Measurements from ENCODE around the gene RPS6KA2. TPM values are rescaled to one million over a fixed set of nuclear protein-coding genes. Genes with fewer than 3 reads are reported as not detected.

Gene RPS6KA2
- total RNA-seq, 1 experiment from 2014 or later, result 7.2 TPM

DNA sequence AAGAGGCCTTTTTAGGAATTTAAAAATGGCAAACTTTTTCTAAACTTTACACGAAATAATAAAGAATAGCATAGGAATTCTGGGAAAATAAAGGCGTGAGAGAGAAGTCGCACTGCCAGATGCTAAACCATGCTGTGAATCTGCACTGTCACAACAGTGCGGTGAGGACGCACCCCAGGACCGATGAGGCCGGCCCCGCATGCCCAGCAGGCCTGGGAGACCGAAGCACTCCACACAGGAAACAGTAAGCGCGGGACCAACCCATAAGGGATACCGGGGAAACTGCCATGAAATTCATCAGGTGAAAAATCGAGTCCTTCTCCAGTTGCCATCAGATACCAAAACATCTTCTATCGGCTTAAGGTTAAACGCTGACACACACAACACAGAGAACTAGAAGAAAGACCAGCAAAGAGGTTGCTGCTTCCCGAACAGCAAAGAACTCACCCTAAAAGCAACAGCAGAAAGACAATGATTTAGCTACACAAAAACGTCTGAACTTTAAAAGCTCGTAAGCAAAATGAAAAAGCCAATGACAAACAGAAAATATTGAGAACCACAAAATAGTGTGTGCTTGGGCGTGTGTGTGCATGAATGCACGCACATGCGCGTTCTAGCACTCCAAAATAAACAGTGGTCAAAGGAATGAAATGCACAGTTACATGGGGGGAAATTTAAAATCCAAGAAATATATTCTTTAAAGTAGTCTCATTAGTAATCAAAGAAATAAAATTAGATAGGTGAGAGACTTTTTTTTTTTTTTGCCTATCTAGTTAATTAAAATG is 55.9 kb downstream of the RPS6KA2 start:
- no peak overlapping the region for H3K9ac ChIP-seq (ENCODE audit: low read length)
- DNase-seq, result no peak
- no peaks in the 10 kb centered on the region for H3K36me3 ChIP-seq (ENCODE audit: insufficient read depth, low read length)
- no peak overlapping the region for H3K4me3 ChIP-seq (ENCODE audit: low read length)
- H3K79me2 ChIP-seq (ENCODE audit: low read length), result no peaks in the 10 kb centered on the region
- no peaks in the 10 kb centered on the region for H3K9me3 ChIP-seq (ENCODE audit: low read length)
- no peak overlapping the region for H2AFZ ChIP-seq (ENCODE audit: low read length)
- no peaks in the 10 kb centered on the region for H3K9me2 ChIP-seq (replicated peaks; ENCODE audit: insufficient read depth, low read length)
- H4K20me1 ChIP-seq (ENCODE audit: insufficient read depth, low read depth, low read length), result no peaks in the 10 kb centered on the region
- no peak overlapping the region for H3K27ac ChIP-seq (ENCODE audit: low read length)
- no peak overlapping the region for H3K4me2 ChIP-seq (ENCODE audit: low read depth, low read length, poor library complexity, severe bottlenecking)
- peaks cover 48% of the 10 kb centered on the region for H3K4me1 ChIP-seq (ENCODE audit: low read length)
- no peaks in the 10 kb centered on the region for H3K27me3 ChIP-seq (ENCODE audit: low read length)

DNA sequence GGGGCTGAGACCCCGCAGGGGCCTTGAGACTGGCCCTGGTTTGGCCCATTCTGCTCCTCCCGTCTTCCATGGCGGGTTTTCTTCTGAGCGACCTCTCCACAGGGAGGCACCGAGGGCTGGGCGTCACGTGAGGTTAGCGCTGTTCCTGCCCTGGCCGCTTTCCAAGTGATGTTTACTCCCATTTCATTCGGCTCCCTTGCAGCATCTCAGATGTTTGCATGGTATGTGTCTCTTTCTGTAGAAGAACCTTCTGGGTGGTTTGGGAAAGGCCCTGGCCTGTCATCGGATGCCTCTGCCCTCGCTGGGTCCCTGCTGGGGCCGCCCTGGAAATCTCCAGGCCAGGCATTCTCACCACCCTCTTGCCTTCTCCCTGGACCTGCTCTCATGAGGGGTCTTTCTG is 57.8 kb downstream of the RPS6KA2 start:
- no peak overlapping the region for H2AFZ ChIP-seq (ENCODE audit: low read length)
- H3K27ac ChIP-seq (ENCODE audit: low read length), result no peak overlapping the region
- no peak overlapping the region for H3K4me3 ChIP-seq (ENCODE audit: low read length)
- no peaks in the 10 kb centered on the region for H3K9me3 ChIP-seq (ENCODE audit: low read length)
- no peaks in the 10 kb centered on the region for H3K27me3 ChIP-seq (ENCODE audit: low read length)
- H3K4me1 ChIP-seq (ENCODE audit: low read length), result peaks cover 46% of the 10 kb centered on the region
- no peak overlapping the region for H3K4me2 ChIP-seq (ENCODE audit: low read depth, low read length, poor library complexity, severe bottlenecking)
- no peaks in the 10 kb centered on the region for H3K9me2 ChIP-seq (replicated peaks; ENCODE audit: insufficient read depth, low read length)
- no peak for DNase-seq
- H3K79me2 ChIP-seq (ENCODE audit: low read length), result no peaks in the 10 kb centered on the region
- H3K9ac ChIP-seq (ENCODE audit: low read length), result no peak overlapping the region
- H4K20me1 ChIP-seq (ENCODE audit: insufficient read depth, low read depth, low read length), result no peaks in the 10 kb centered on the region
- H3K36me3 ChIP-seq (ENCODE audit: insufficient read depth, low read length), result no peaks in the 10 kb centered on the region

DNA sequence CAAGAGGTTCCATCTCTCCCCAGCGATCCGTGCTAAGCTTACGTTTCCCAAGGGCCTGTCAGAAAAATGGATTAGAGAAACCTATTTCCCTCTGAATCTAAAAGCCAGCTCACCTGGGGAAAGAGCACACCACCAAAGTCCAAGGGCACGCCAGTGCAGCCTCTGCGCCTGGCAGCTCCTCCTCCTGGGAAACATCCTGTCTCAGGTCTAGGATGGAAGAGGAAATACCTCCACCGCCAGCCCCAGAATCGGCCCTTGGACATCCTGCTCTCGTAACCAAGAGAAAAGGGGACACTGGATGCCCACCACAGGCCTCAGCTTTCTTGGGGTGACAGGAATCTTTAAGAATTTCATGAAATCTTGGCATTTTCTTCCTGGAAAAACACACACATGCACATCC is 59.2 kb downstream of the RPS6KA2 start:
- no peaks in the 10 kb centered on the region for H3K9me3 ChIP-seq (ENCODE audit: low read length)
- H3K36me3 ChIP-seq (ENCODE audit: insufficient read depth, low read length), result no peaks in the 10 kb centered on the region
- H3K79me2 ChIP-seq (ENCODE audit: low read length), result no peaks in the 10 kb centered on the region
- no peak overlapping the region for H3K27ac ChIP-seq (ENCODE audit: low read length)
- H3K9ac ChIP-seq (ENCODE audit: low read length), result no peak overlapping the region
- H3K4me1 ChIP-seq (ENCODE audit: low read length), result peaks cover 33% of the 10 kb centered on the region
- no peak for DNase-seq
- H3K4me2 ChIP-seq (ENCODE audit: low read depth, low read length, poor library complexity, severe bottlenecking), result no peak overlapping the region
- H3K9me2 ChIP-seq (replicated peaks; ENCODE audit: insufficient read depth, low read length), result no peaks in the 10 kb centered on the region
- no peak overlapping the region for H2AFZ ChIP-seq (ENCODE audit: low read length)
- no peak overlapping the region for H3K4me3 ChIP-seq (ENCODE audit: low read length)
- no peaks in the 10 kb centered on the region for H3K27me3 ChIP-seq (ENCODE audit: low read length)
- no peaks in the 10 kb centered on the region for H4K20me1 ChIP-seq (ENCODE audit: insufficient read depth, low read depth, low read length)

DNA sequence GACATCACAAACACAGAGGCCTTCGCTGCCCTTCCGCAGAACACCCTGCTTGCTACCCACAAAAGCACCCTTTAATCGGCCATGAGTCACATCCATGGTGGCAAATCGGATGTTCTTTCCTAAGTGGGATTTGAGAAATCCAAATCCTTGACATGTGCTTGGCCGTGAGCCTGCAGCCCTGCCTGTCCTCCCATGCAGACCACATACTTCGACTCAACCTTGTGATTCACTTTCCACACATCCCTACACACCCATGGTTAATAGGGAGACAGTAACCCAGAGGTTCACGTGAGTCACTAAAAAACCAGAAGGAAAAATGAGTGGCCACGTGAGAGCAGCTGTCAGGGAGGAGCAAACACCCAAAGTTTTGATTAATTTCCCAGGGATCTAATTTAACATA is 59.9 kb downstream of the RPS6KA2 start:
- H4K20me1 ChIP-seq (ENCODE audit: insufficient read depth, low read depth, low read length), result no peaks in the 10 kb centered on the region
- H3K27me3 ChIP-seq (ENCODE audit: low read length), result no peaks in the 10 kb centered on the region
- no peak overlapping the region for H3K4me3 ChIP-seq (ENCODE audit: low read length)
- H3K79me2 ChIP-seq (ENCODE audit: low read length), result no peaks in the 10 kb centered on the region
- no peak for DNase-seq
- no peak overlapping the region for H3K27ac ChIP-seq (ENCODE audit: low read length)
- H2AFZ ChIP-seq (ENCODE audit: low read length), result no peak overlapping the region
- no peaks in the 10 kb centered on the region for H3K9me3 ChIP-seq (ENCODE audit: low read length)
- no peak overlapping the region for H3K4me2 ChIP-seq (ENCODE audit: low read depth, low read length, poor library complexity, severe bottlenecking)
- no peaks in the 10 kb centered on the region for H3K9me2 ChIP-seq (replicated peaks; ENCODE audit: insufficient read depth, low read length)
- no peaks in the 10 kb centered on the region for H3K36me3 ChIP-seq (ENCODE audit: insufficient read depth, low read length)
- H3K9ac ChIP-seq (ENCODE audit: low read length), result no peak overlapping the region
- H3K4me1 ChIP-seq (ENCODE audit: low read length), result peaks cover 32% of the 10 kb centered on the region

DNA sequence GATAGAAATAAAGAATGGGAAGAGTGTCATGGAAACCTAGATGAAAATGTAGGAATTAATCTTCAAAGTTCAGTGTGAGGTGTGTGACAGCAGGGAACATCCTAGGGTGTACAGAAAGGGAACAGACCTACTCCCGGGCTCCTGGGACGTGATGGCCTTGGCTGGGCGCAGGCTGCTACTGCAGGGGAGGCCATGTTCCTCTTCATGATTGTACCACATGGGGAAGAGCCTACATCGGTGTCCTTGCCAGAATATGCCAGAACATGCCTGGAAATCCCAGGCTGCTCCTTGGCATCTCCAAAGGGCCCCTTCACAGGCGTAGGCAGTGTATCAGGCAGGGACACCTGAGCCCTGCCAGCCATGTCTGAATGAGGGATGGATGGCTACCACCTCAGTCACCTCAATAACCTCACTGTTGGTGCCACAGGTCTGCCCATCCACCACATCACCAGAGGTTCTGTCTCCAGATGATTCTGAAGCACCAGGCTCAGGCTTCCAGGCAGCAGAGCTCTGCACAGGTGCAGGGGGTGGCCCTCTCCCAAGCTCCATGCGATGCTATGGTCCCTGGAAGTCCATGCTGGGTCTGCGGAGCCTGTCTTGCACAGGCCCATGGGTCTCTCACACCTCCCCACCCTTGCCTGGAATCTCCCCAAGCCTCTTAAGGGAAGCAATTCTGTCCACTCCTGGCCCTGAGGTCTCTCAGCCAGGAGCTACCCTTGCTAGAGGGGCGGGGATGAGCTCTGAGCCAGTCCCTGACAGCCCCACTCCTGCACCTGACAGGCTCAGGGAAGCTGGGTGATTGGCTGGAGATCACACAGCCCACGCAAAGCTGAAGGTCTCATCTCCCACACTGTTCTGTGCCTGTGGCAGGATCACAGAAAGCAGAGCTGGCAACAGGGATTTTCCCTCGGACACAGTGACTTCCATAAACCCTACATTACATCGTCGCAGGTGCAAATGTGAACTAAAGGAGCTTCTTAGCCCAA is 60.7 kb downstream of the RPS6KA2 start:
- Histone ChIP-seq H3K4me3 (ENCODE audit: low read length) (no peak overlapping the region), H3K79me2 (ENCODE audit: low read length) (no peaks in the 10 kb centered on the region), H3K27ac (ENCODE audit: low read length) (no peak overlapping the region), H3K36me3 (ENCODE audit: insufficient read depth, low read length) (no peaks in the 10 kb centered on the region), H3K27me3 (ENCODE audit: low read length) (no peaks in the 10 kb centered on the region), H3K9me3 (ENCODE audit: low read length) (no peaks in the 10 kb centered on the region), H3K4me2 (ENCODE audit: low read depth, low read length, poor library complexity, severe bottlenecking) (no peak overlapping the region), H2AFZ (ENCODE audit: low read length) (no peak overlapping the region), H3K9me2 (replicated peaks; ENCODE audit: insufficient read depth, low read length) (no peaks in the 10 kb centered on the region), H4K20me1 (ENCODE audit: insufficient read depth, low read depth, low read length) (no peaks in the 10 kb centered on the region), H3K4me1 (ENCODE audit: low read length) (peaks cover 35% of the 10 kb centered on the region), H3K9ac (ENCODE audit: low read length) (no peak overlapping the region)
- DNase-seq, result no peak

DNA sequence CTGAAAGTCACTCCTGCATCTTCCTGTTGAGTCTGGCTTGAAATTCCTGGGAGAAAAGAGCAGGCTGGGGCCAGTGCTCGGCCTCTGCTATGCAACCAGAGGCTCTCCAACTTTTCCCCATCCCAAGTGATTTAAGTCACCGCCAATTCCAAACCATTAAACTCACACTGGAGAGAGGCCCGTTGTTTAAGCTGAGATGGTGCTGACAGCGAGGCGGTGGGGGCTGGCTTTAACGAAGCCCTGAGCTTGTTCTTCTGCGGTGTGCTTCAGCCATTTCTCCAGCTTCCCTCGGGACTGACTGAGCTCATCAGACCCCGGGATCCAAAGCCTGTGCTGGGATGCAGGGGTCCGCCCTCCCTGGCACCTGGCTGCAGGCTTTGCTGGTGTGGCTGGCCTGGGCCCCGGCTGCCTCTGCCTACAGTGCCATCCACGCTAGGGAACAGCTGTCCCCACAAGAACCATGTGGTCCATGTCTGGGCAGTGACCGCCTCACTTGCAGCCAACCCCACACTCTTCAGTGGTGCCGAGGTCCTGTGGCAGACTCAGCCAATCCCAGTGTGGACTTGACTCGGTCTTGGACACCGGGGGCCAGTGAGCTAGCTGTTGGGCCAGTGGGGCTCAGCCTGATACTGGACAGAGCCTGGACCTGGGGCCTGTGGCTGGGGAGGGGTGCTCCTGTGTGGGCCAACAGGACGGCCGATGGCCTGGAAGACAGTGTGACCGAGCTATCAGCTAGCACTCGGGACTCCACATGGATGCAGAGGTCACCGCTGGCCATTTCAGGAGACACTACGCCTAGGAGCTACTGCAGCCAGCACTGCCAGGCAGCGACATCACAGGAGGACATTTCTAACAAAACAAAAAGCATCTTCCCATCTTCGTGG is 61.7 kb downstream of the RPS6KA2 start:
- no peak overlapping the region for H2AFZ ChIP-seq (ENCODE audit: low read length)
- DNase-seq, result no peak
- H3K9me2 ChIP-seq (replicated peaks; ENCODE audit: insufficient read depth, low read length), result no peaks in the 10 kb centered on the region
- no peaks in the 10 kb centered on the region for H3K79me2 ChIP-seq (ENCODE audit: low read length)
- H3K36me3 ChIP-seq (ENCODE audit: insufficient read depth, low read length), result no peaks in the 10 kb centered on the region
- no peak overlapping the region for H3K27ac ChIP-seq (ENCODE audit: low read length)
- peaks cover 35% of the 10 kb centered on the region for H3K4me1 ChIP-seq (ENCODE audit: low read length)
- no peak overlapping the region for H3K4me3 ChIP-seq (ENCODE audit: low read length)
- no peak overlapping the region for H3K4me2 ChIP-seq (ENCODE audit: low read depth, low read length, poor library complexity, severe bottlenecking)
- no peaks in the 10 kb centered on the region for H3K9me3 ChIP-seq (ENCODE audit: low read length)
- H3K27me3 ChIP-seq (ENCODE audit: low read length), result no peaks in the 10 kb centered on the region
- H3K9ac ChIP-seq (ENCODE audit: low read length), result no peak overlapping the region
- H4K20me1 ChIP-seq (ENCODE audit: insufficient read depth, low read depth, low read length), result no peaks in the 10 kb centered on the region

DNA sequence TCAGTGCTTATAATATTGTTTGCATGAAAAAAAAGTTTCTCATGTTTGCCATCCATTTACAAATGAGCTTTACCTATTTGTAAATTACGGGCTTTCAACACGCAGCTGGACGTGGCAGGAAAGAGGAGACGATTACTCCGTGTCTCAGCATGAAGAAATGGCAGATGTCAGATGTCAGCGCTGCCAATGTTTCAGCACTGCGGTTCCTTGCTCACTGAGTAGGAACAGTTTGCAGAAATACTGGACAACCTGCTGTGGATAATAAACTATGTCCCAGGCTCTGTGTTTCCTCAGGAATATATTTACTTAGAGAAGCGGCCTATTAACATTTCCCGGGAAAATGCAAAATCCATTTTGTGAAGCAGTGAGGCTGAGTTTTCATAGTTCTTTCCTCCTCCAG is 63.2 kb downstream of the RPS6KA2 start:
- Histone ChIP-seq H3K27ac (ENCODE audit: low read length) (no peak overlapping the region), H3K4me2 (ENCODE audit: low read depth, low read length, poor library complexity, severe bottlenecking) (no peak overlapping the region), H2AFZ (ENCODE audit: low read length) (no peak overlapping the region), H3K9me3 (ENCODE audit: low read length) (no peaks in the 10 kb centered on the region), H3K79me2 (ENCODE audit: low read length) (no peaks in the 10 kb centered on the region), H3K36me3 (ENCODE audit: insufficient read depth, low read length) (no peaks in the 10 kb centered on the region), H4K20me1 (ENCODE audit: insufficient read depth, low read depth, low read length) (no peaks in the 10 kb centered on the region), H3K9ac (ENCODE audit: low read length) (no peak overlapping the region), H3K9me2 (replicated peaks; ENCODE audit: insufficient read depth, low read length) (no peaks in the 10 kb centered on the region), H3K4me3 (ENCODE audit: low read length) (no peak overlapping the region), H3K27me3 (ENCODE audit: low read length) (no peaks in the 10 kb centered on the region), H3K4me1 (ENCODE audit: low read length) (peaks cover 32% of the 10 kb centered on the region)
- DNase-seq, result no peak
